ENCODE measurements around the gene SPTBN1. TPM values are rescaled to one million over a fixed set of nuclear protein-coding genes. Genes with fewer than 3 reads are reported as not detected.

SPTBN1 gene
- total and polyA plus RNA-seq, 9 of the 15 experiments (the other 6 are each of a cell fraction or from before 2014, with no cell fraction given) = 8.9 to 66.8 (median 31.4) TPM

- Histone ChIP-seq H3K36me3 (ENCODE audit: control insufficient read depth, insufficient read depth, low read length) (no peaks in the 10 kb centered on the region), H3K4me2 (ENCODE audit: insufficient read depth, low read length) (no peak overlapping the region), H3K9me1 (ENCODE audit: control insufficient read depth, insufficient read depth, low read length) (no peaks in the 10 kb centered on the region), H3K27me3 (ENCODE audit: control insufficient read depth in 2 of 2, insufficient read depth in 2 of 2, low read length in 2 of 2) (no peaks in the 10 kb centered on the region), H2AFZ (ENCODE audit: low read depth, low read length) (no peak overlapping the region), H3K4me3 (no peak overlapping the region), H4K20me1 (replicated peaks; ENCODE audit: control insufficient read depth, insufficient read depth, low read length) (no peaks in the 10 kb centered on the region), H3K4me1 (replicated peaks in 1 of 2; ENCODE audit: control insufficient read depth in 2 of 2, insufficient read depth in 2 of 2, low read length in 2 of 2) (no peaks in the 10 kb centered on the region; a peak in 1 of 5 replicates), H3K9me3 (replicated peaks; ENCODE audit: control insufficient read depth, insufficient read depth, low read depth, low read length) (no peaks in the 10 kb centered on the region), H3K27ac (ENCODE audit: extremely low read depth, low read depth, low read length) (no peak overlapping the region), H3K9ac (ENCODE audit: insufficient read depth in 1 of 2, low read depth in 2 of 2, low read length in 2 of 2) (no peak overlapping the region), H3K79me2 (ENCODE audit: control insufficient read depth, insufficient read depth, low read length) (no peaks in the 10 kb centered on the region)
- ChIA-PET CTCF (ENCODE audit: low intra/inter-chr PET ratio) (no interaction called here), POLR2A (no interaction called here)
- FAIRE-seq (no peak), DNase-seq (ENCODE audit: extremely low read depth in 1 of 4, low spot score in 3 of 4) (no peak), ATAC-seq (no peak)
- intact Hi-C loops (cut with micrococcal nuclease) (no loop called here), in situ Hi-C loops (cut with MboI) (no loop called here)
- WGBS (ENCODE audit: insufficient coverage, low coverage, missing lambda C conversion rate) = 39% methylated on average over 10 of the region's 10 CpGs
- no TSS peak for BruUV-seq (replicated peaks)
- no peak for TF ChIP-seq TAF1 (IDR thresholded peaks at IDR 0.05; ENCODE audit: control insufficient read depth, extremely low read depth, insufficient read depth, low read length, severe bottlenecking)
- peak; percentile 54 for TF ChIP-seq NFYB (IDR thresholded peaks at IDR 0.05; ENCODE audit: extremely low read depth, insufficient read length)
- no peak for TF ChIP-seq SPI1 (IDR thresholded peaks at IDR 0.05; ENCODE audit: borderline replicate concordance, low read depth, low read length)
- peak; percentile 54; the same call in 1 of the 2 replicates for TF ChIP-seq C11orf30 (IDR thresholded peaks at IDR 0.05; ENCODE audit: low read depth)
- no peak for TF ChIP-seq SREBF2 (CRISPR knock-in tag; IDR thresholded peaks at IDR 0.05)
- no peak for TF ChIP-seq FOXJ3 (CRISPR knock-in tag; IDR thresholded peaks at IDR 0.05)
- TF ChIP-seq MAFG (tag; conservative IDR thresholded peaks at IDR 0.05) = peak; percentile 64
- TF ChIP-seq ZKSCAN3 (CRISPR knock-in tag; IDR thresholded peaks at IDR 0.05) = no peak
- TF ChIP-seq ASH1L (IDR thresholded peaks at IDR 0.05; ENCODE audit: borderline replicate concordance, low read depth, partially characterized antibody) = peak; percentile 42
- TF ChIP-seq ZNF316 (IDR thresholded peaks at IDR 0.05) = peak; percentile 80
- TF ChIP-seq, protein P1, sequence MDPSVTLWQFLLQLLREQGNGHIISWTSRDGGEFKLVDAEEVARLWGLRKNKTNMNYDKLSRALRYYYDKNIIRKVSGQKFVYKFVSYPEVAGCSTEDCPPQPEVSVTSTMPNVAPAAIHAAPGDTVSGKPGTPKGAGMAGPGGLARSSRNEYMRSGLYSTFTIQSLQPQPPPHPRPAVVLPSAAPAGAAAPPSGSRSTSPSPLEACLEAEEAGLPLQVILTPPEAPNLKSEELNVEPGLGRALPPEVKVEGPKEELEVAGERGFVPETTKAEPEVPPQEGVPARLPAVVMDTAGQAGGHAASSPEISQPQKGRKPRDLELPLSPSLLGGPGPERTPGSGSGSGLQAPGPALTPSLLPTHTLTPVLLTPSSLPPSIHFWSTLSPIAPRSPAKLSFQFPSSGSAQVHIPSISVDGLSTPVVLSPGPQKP (CRISPR knock-in tag; IDR thresholded peaks at IDR 0.05) = no peak
- TF ChIP-seq ESRRB (CRISPR knock-in tag; IDR thresholded peaks at IDR 0.05; ENCODE audit: borderline replicate concordance) = no peak
- TF ChIP-seq STAG1 (CRISPR knock-in tag; IDR thresholded peaks at IDR 0.05; ENCODE audit: borderline replicate concordance) = no peak
- no peak for TF ChIP-seq GABPB2 (CRISPR knock-in tag; conservative IDR thresholded peaks at IDR 0.05)
- TF ChIP-seq SRF (CRISPR knock-in tag; IDR thresholded peaks at IDR 0.05) = peak in 1 of 2 experiments; percentile 72; a peak in 1 of 4 replicates
- no peak for TF ChIP-seq NR4A1 (CRISPR knock-in tag; IDR thresholded peaks at IDR 0.05)
- no peak for TF ChIP-seq NR4A1 (tag; IDR thresholded peaks at IDR 0.05)
- TF ChIP-seq MTA1 (IDR thresholded peaks at IDR 0.05; ENCODE audit: borderline replicate concordance) = no peak
Observed at GRCh38 chr2:54422072-54422581, 34.0 kb upstream of the SPTBN1 start.

Data from K562 (cell line).